Neutrophil (primary cell): Measurements from ENCODE around the gene CTNNA2.

Experiments used
- H3K27ac ChIP-seq: fragments of 200-600 bp; sonication (generic); 2 replicates; pipeline ENCODE4 v1.5.1; 2016; ENCODE audit warnings: mild to moderate bottlenecking, moderate library complexity
- H3K27me3 ChIP-seq: fragments of 200-600 bp; sonication (generic); 2 replicates; pipeline ENCODE4 v1.6.0; 2016; ENCODE audit warnings: mild to moderate bottlenecking
- H3K36me3 ChIP-seq: fragments of 200-600 bp; sonication (generic); 2 replicates; pipeline ENCODE4 v1.5.1; 2017
- H3K4me1 ChIP-seq, 2 experiments: fragments of 200-600 bp in 1 of 2; sonication (generic) in 1 of 2; 1 replicate in 1 of 2; 2 replicates in 1 of 2; pipeline versions ENCODE4 v1.5.1 to v1.6.1; 2013 to 2016; ENCODE audit warnings: low read depth in 1 of 2, low read length in 1 of 2, mild to moderate bottlenecking in 1 of 2, moderate library complexity in 1 of 2; ENCODE audit not compliant: control insufficient read depth in 1 of 2, insufficient read depth in 1 of 2
- H3K4me3 ChIP-seq, 2 experiments: fragments of 200-600 bp in 1 of 2; sonication (generic) in 1 of 2; 1 replicate in 1 of 2; 2 replicates in 1 of 2; pipeline ENCODE4 v1.5.1; 2013 to 2016; ENCODE audit warnings: low read depth in 1 of 2, low read length in 1 of 2, mild to moderate bottlenecking in 1 of 2, moderate library complexity in 1 of 2
- H3K9me3 ChIP-seq: fragments of 200-600 bp; sonication (generic); 2 replicates; pipeline ENCODE4 v1.5.1; 2016
- CTCF ChIP-seq: fragments of 200-600 bp; sonication (generic); IDR thresholded peaks from 2 replicates; pipeline ENCODE4 v1.5.1; 2016; ENCODE audit warnings: antibody characterized with exemption

CTNNA2 gene

DNA sequence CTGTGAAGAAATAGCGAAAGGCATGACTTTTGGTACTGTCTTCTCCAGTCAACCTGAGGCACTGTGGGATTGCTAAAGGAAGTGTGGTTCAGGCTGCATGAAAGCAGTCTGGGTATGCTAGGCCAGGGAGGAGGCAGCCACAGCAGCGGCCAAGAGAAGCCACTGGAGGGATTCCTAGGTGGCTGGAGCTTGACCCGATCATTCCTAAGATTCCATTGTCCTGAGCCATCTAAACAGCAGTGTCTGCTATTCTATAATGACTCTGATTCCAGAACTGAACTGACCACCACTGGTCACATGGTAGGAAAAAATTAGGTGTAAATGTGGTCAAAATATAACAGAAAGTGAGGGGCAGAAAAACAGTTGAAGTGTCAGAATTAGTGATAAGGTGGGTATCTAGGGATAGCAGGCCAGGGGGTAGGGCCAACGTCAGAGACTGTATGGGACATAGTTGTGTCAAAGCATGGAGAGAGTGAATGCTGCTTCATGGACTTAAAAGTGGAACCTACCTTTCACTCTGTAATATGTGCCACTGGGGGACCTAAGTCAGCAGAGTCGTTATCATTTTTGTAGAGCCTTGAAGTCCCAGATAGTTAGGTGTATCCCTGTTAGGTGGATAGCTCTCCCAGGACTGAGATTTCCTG is 204.6 kb downstream of the CTNNA2 start:
- Histone ChIP-seq H3K4me1 (no peaks in the 10 kb centered on the region), H3K36me3 (no peaks in the 10 kb centered on the region), H3K27me3 (no peaks in the 10 kb centered on the region), H3K27ac (no peak overlapping the region), H3K4me3 (no peak overlapping the region), H3K9me3 (no peaks in the 10 kb centered on the region)
- TF ChIP-seq CTCF, result no peak

GRCh38 chr2:79721061-79721460 is 208.2 kb downstream of the CTNNA2 start:
- TF ChIP-seq CTCF, result no peak
- Histone ChIP-seq H3K27ac (no peak overlapping the region), H3K4me3 (no peak overlapping the region), H3K4me1 (no peaks in the 10 kb centered on the region), H3K27me3 (no peaks in the 10 kb centered on the region), H3K9me3 (no peaks in the 10 kb centered on the region), H3K36me3 (no peaks in the 10 kb centered on the region)

GRCh38 chr2:79721966-79722365 is 209.1 kb downstream of the CTNNA2 start:
- H3K4me3 ChIP-seq, result no peak overlapping the region
- no peaks in the 10 kb centered on the region for H3K4me1 ChIP-seq
- no peaks in the 10 kb centered on the region for H3K27me3 ChIP-seq
- TF ChIP-seq CTCF, result no peak
- H3K9me3 ChIP-seq, result no peaks in the 10 kb centered on the region
- H3K36me3 ChIP-seq, result no peaks in the 10 kb centered on the region
- no peak overlapping the region for H3K27ac ChIP-seq

DNA sequence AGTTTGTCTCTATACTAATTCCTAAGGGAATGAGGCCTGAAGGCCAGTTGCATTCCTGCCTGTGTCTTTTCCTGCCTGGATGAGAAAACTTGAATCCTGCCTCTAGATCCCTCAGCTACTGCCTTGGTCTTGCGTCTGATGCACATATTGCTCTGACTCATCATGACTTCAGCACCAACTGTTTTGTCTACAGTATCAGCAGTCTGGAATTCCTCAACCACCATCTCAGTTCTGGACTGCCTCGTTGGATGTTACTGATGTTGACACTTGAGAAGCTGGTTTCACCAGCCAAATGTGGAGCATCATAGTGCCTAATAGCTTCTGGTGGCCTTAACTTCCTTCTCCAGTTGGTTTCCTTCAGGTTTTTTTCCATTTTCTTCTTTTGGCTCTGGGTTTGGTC is 211.0 kb downstream of the CTNNA2 start:
- Histone ChIP-seq H3K27ac (no peak overlapping the region), H3K36me3 (no peaks in the 10 kb centered on the region), H3K27me3 (no peaks in the 10 kb centered on the region), H3K9me3 (no peaks in the 10 kb centered on the region), H3K4me3 (no peak overlapping the region), H3K4me1 (no peaks in the 10 kb centered on the region)
- TF ChIP-seq CTCF, result no peak

- H3K4me1 ChIP-seq, result no peaks in the 10 kb centered on the region
- H3K27me3 ChIP-seq, result no peaks in the 10 kb centered on the region
- no peaks in the 10 kb centered on the region for H3K9me3 ChIP-seq
- no peak overlapping the region for H3K27ac ChIP-seq
- H3K36me3 ChIP-seq, result no peaks in the 10 kb centered on the region
- TF ChIP-seq CTCF, result no peak
- no peak overlapping the region for H3K4me3 ChIP-seq
Measured at GRCh38 chr2:79729532-79729931, 216.7 kb downstream of the CTNNA2 start.

DNA sequence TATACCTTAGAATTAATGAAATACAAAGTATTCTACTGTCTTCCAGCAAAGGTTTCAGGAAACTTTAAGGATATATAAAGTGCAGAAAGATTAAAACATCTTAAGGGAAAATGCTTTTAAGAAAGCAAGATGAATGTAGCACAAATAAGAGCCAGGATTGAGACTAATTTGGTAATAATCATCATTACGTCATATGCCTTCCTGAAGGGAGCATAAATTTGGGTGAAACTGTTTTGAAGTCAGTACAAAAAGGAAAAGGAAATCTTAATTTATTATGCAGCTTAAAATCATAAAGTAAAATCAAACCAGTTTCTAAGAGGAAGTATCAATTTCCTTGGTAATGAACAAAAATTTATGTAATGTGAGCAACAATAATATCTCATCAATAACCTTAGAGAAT is 221.7 kb downstream of the CTNNA2 start:
- Histone ChIP-seq H3K27ac (no peak overlapping the region), H3K4me1 (no peaks in the 10 kb centered on the region), H3K9me3 (no peaks in the 10 kb centered on the region), H3K27me3 (no peaks in the 10 kb centered on the region), H3K4me3 (no peak overlapping the region), H3K36me3 (no peaks in the 10 kb centered on the region)
- no peak for TF ChIP-seq CTCF
